H4 (cell line): Measurements from ENCODE around the gene CLDN16. TPM values are rescaled to one million over a fixed set of nuclear protein-coding genes. Genes with fewer than 3 reads are reported as not detected.

Experiments
- DNase-seq: peaks from one replicate; pipeline ENCODE4 v3.0.0-alpha.2; 2015; ENCODE audit warnings: low spot score
- total RNA-seq: library from RNA; depleted of rRNA; stranded (reverse); fragments of >200 nt; shearing (Covaris generic); gene quantifications from 2 replicates; pipeline ENCODE4 v1.2.3, GENCODE V29; 2014

The CLDN16 gene
- total RNA-seq, 1 experiment from 2014 or later, result 0.15 TPM

GRCh38 chr3:190380184-190380583 is 7.8 kb upstream of the CLDN16 start:
- no peak for DNase-seq

- no peak for DNase-seq
These were observed 6.5 kb upstream of the CLDN16 start for GRCh38 chr3:190381441-190381840.

GRCh38 chr3:190382082-190382481 is 5.9 kb upstream of the CLDN16 start:
- no peak for DNase-seq

GRCh38 chr3:190384309-190384756 is 3.6 kb upstream of the CLDN16 start:
- DNase-seq, result peak; percentile 49

- DNase-seq, result peak; percentile 90
These were observed 2.0 kb upstream of the CLDN16 start for GRCh38 chr3:190385731-190386688.

- no peak for DNase-seq
These were observed 740 bp downstream of the CLDN16 start for GRCh38 chr3:190388703-190389102.

GRCh38 chr3:190396001-190396400 is 8.0 kb downstream of the CLDN16 start:
- DNase-seq, result no peak

- DNase-seq, result no peak
These were observed 9.9 kb downstream of the CLDN16 start for GRCh38 chr3:190397889-190398288.

- no peak for DNase-seq
These were observed 11.7 kb downstream of the CLDN16 start for GRCh38 chr3:190399677-190400076.

GRCh38 chr3:190401963-190402362 is 14.0 kb downstream of the CLDN16 start:
- no peak for DNase-seq

- DNase-seq, result no peak
These were observed 16.8 kb downstream of the CLDN16 start for GRCh38 chr3:190404715-190405114.

- no peak for DNase-seq
These were observed 26.3 kb downstream of the CLDN16 start for GRCh38 chr3:190414297-190414696.

GRCh38 chr3:190424108-190424477 is 36.1 kb downstream of the CLDN16 start:
- DNase-seq, result no peak

GRCh38 chr3:190424478-190425439 is 36.8 kb downstream of the CLDN16 start:
- DNase-seq, result peak; percentile 83

GRCh38 chr3:190425833-190426232 is 37.9 kb downstream of the CLDN16 start:
- DNase-seq, result no peak

- no peak for DNase-seq
These were observed 39.0 kb downstream of the CLDN16 start for GRCh38 chr3:190426806-190427507.

GRCh38 chr3:190429681-190430080 is 41.7 kb downstream of the CLDN16 start:
- no peak for DNase-seq

GRCh38 chr3:190430906-190431305 is 42.9 kb downstream of the CLDN16 start:
- DNase-seq, result no peak

GRCh38 chr3:190432216-190432615 is 44.3 kb downstream of the CLDN16 start:
- no peak for DNase-seq

- DNase-seq, result no peak
These were observed 45.7 kb downstream of the CLDN16 start for GRCh38 chr3:190433626-190434025.

GRCh38 chr3:190435618-190436017 is 47.7 kb downstream of the CLDN16 start:
- DNase-seq, result no peak

GRCh38 chr3:190436331-190436730 is 48.4 kb downstream of the CLDN16 start:
- no peak for DNase-seq
